B cell (primary cell): ENCODE results near the gene PGGHG. TPM values are rescaled to one million over a fixed set of nuclear protein-coding genes. Genes with fewer than 3 reads are reported as not detected.

ENCODE experiments used
- ATAC-seq: fragments of 200-7000 bp; cut with Tn5 transposase; one replicate; pipeline ENCODE4 v1.10.0; 2021; ENCODE audit warnings: low read depth, mild to moderate bottlenecking, moderate number of reproducible peaks, moderate library complexity
- CTCF ChIA-PET: fragments of 350-600 bp; sonication (Branson Sonifier 250); formaldehyde crosslinking; loops from one replicate; lab custom pipeline; 2021; ENCODE audit warnings: antibody characterized with exemption, inconsistent platforms; lab: Charles Lee
- POLR2A ChIA-PET: fragments of 350-600 bp; sonication (Branson Sonifier 250); formaldehyde crosslinking; loops from one replicate; lab custom pipeline; 2021; ENCODE audit warnings: antibody characterized with exemption; lab: Charles Lee
- DNase-seq: peaks from one replicate; pipeline ENCODE4 v3.0.0; 2013
- H2AFZ ChIP-seq: 2 replicates; pipeline ENCODE4 v1.6.1; 2012; ENCODE audit warnings: mild to moderate bottlenecking, low read depth, low read length; ENCODE audit not compliant: insufficient read depth, poor library complexity, severe bottlenecking
- H3K27ac ChIP-seq, 2 donors: 1 replicate in 1 of 2; 2 replicates in 1 of 2; pipeline ENCODE4 v1.5.1; 2012 to 2013; ENCODE audit warnings: low read length in 2 of 2, mild to moderate bottlenecking in 2 of 2, moderate library complexity in 1 of 2
- H3K27me3 ChIP-seq, 4 experiments: fragments of 200-600 bp in 1 of 4; sonication (generic) in 1 of 4; replicated peaks in 1 of 4; 1 replicate in 2 of 4; 2 replicates in 2 of 4; pipeline versions ENCODE4 v1.6.1 to v1.7.0; 2013 to 2016; ENCODE audit warnings: low read length in 3 of 4, mild to moderate bottlenecking in 2 of 4, mixed read lengths in 1 of 4, moderate library complexity in 1 of 4; ENCODE audit not compliant: insufficient read depth in 4 of 4, control insufficient read depth in 3 of 4; ENCODE audit errors: control extremely low read depth in 1 of 4
- H3K36me3 ChIP-seq, 2 experiments: replicated peaks in 1 of 2; 1 replicate in 1 of 2; 2 replicates in 1 of 2; pipeline versions ENCODE4 v1.6.1 to v1.7.1; 2013; ENCODE audit warnings: low read length in 1 of 2; ENCODE audit not compliant: insufficient read depth in 2 of 2, control insufficient read depth in 1 of 2; ENCODE audit errors: control extremely low read depth in 1 of 2, extremely low read depth in 1 of 2
- H3K4me1 ChIP-seq, 2 donors: fragments of 200-600 bp in 1 of 2; sonication (generic) in 1 of 2; 1 replicate in 1 of 2; 2 replicates in 1 of 2; pipeline versions ENCODE4 v1.5.1 to v1.6.1; 2013 to 2017; ENCODE audit warnings: low read length in 2 of 2; ENCODE audit not compliant: control insufficient read depth in 2 of 2, insufficient read depth in 2 of 2
- H3K4me2 ChIP-seq: replicated peaks from 2 replicates; pipeline ENCODE3; 2012; ENCODE audit warnings: mild to moderate bottlenecking, low read depth, low read length; ENCODE audit not compliant: poor library complexity, severe bottlenecking
- H3K4me3 ChIP-seq, 5 experiments: fragments of 200-600 bp in 1 of 5; sonication (generic) in 1 of 5; 1 replicate in 3 of 5; 2 replicates in 2 of 5; pipeline versions ENCODE4 v1.5.1 to v1.7.0; 2011 to 2016; ENCODE audit warnings: low read length in 4 of 5, mild to moderate bottlenecking in 4 of 5, low read depth in 2 of 5, control low read depth in 1 of 5, moderate library complexity in 1 of 5; ENCODE audit not compliant: insufficient read depth in 1 of 5; ENCODE audit errors: control extremely low read depth in 1 of 5, extremely low read depth in 1 of 5
- H3K79me2 ChIP-seq: fragments of 200-600 bp; sonication (generic); one replicate; pipeline ENCODE4 v1.6.0; 2016; ENCODE audit warnings: low read length; ENCODE audit not compliant: control insufficient read depth, insufficient read depth
- H3K9ac ChIP-seq: fragments of 200-600 bp; sonication (generic); 2 replicates; pipeline ENCODE4 v1.6.1; 2017; ENCODE audit warnings: mild to moderate bottlenecking, low read length, moderate library complexity
- H3K9me3 ChIP-seq, 3 donors: one replicate each; pipeline versions ENCODE4 v1.6.1 to v1.7.1; 2013; ENCODE audit warnings: low read length in 2 of 3; ENCODE audit not compliant: control insufficient read depth in 2 of 3, insufficient read depth in 1 of 3; ENCODE audit errors: control extremely low read depth in 1 of 3
- H4K20me1 ChIP-seq: 2 replicates; pipeline ENCODE4 v1.6.0; 2012; ENCODE audit warnings: mild to moderate bottlenecking, low read length; ENCODE audit not compliant: insufficient read depth, control insufficient read depth, poor library complexity, severe bottlenecking
- H3K27ac Mint-ChIP-seq: one replicate; pipeline ENCODE4 v1.8.0; 2021; ENCODE audit warnings: mixed read lengths
- H3K27me3 Mint-ChIP-seq: one replicate; pipeline ENCODE4 v1.8.0; 2021; ENCODE audit warnings: mixed read lengths
- H3K4me1 Mint-ChIP-seq: one replicate; pipeline ENCODE4 v1.8.0; 2021; ENCODE audit warnings: mixed read lengths
- H3K4me3 Mint-ChIP-seq: one replicate; pipeline ENCODE4 v1.8.0; 2021; ENCODE audit warnings: mixed read lengths
- H3K9me3 Mint-ChIP-seq: one replicate; pipeline ENCODE4 v1.8.0; 2022; ENCODE audit warnings: mixed read lengths; ENCODE audit not compliant: insufficient read depth
- CTCF ChIP-seq: fragments of 200-600 bp; IDR thresholded peaks from one replicate; pipeline ENCODE4 v1.8.0; 2022; ENCODE audit warnings: antibody characterized with exemption, mild to moderate bottlenecking
- EZH2 ChIP-seq: IDR thresholded peaks from 2 replicates; pipeline ENCODE4 v1.6.1; 2012; ENCODE audit warnings: borderline replicate concordance, low read depth, mild to moderate bottlenecking, moderate library complexity, low read length; ENCODE audit not compliant: insufficient read depth, poor library complexity, severe bottlenecking
- WGBS: methylation state at CpG from one replicate; pipeline ENCODE4 v1.1.5; 2013; ENCODE audit warnings: missing lambda C conversion rate; ENCODE audit not compliant: insufficient coverage; 5-methylcytosine and 5-hydroxymethylcytosine counted together
- intact Hi-C: fragments of 100-400 bp; cut with micrococcal nuclease; formaldehyde crosslinking; loops from one replicate; pipeline ENCODE4 v1.10.0; 2022
- polyA plus RNA-seq: library from polyadenylated mRNA; depleted of rRNA; stranded (reverse); fragments of >200 nt; gene quantifications from 2 replicates; pipeline ENCODE4 v1.2.3, GENCODE V29; 2012
- total RNA-seq, 2 donors: library from RNA; stranded (reverse); fragments of 120-200 nt in 1 of 2; gene quantifications; 1 replicate in 1 of 2; 2 replicates in 1 of 2; pipeline versions ENCODE4 v1.2.3 to v1.2.4, GENCODE V29; 2013 to 2022

The PGGHG gene
- total and polyA plus RNA-seq, 2 donors (not counting 1 experiment from before 2014, with no cell fraction given), result 159 to 264 TPM

GRCh38 chr11:280706-281485 is 8.0 kb upstream of the PGGHG start:
- peak overlapping the region; percentile 85 for H3K4me2 ChIP-seq
- H3K4me1 Mint-ChIP-seq, result peaks cover 34% of the 10 kb centered on the region
- peaks cover 0 to 51% (median 21%) of the 10 kb centered on the region in 4 experiments for H3K27me3 ChIP-seq
- ATAC-seq, result peak; percentile 53
- 16% methylated on average over 79 of the region's 79 CpGs for WGBS
- H3K27me3 Mint-ChIP-seq, result peaks cover 31% of the 10 kb centered on the region
- peak overlapping the region; percentile 56 for H3K9ac ChIP-seq
- DNase-seq, result peak; percentile 76
- peaks cover 0 to 21% (median 0%) of the 10 kb centered on the region in 3 donors for H3K9me3 ChIP-seq
- peak overlapping the region; percentile 66 for H2AFZ ChIP-seq
- H3K27ac ChIP-seq, result no peak overlapping the region
- H3K36me3 ChIP-seq, result no peaks in the 10 kb centered on the region
- peaks cover 5% of the 10 kb centered on the region for H4K20me1 ChIP-seq
- TF ChIP-seq EZH2, result no peak
- TF ChIP-seq CTCF, result no peak
- H3K27ac Mint-ChIP-seq, result no peak overlapping the region
- POLR2A ChIA-PET, result interaction anchor here (0.8 to 2.2 kb wide), 5 partner anchors 13 to 255 kb away, joined by 3 to 8 read pairs (median 3); no protein-coding TSS in a partner anchor
- CTCF ChIA-PET, result interaction anchor here (0.6 to 3.9 kb wide), 7 partner anchors 13 to 256 kb away, joined by 3 to 34 read pairs (median 4); no protein-coding TSS in a partner anchor
- H3K4me1 ChIP-seq, result peaks cover 36% of the 10 kb centered on the region in 2 donors
- peak overlapping the region; percentile 78 for H3K4me3 Mint-ChIP-seq
- H3K9me3 Mint-ChIP-seq, result peaks cover 2% of the 10 kb centered on the region
- H3K79me2 ChIP-seq, result no peaks in the 10 kb centered on the region
- intact Hi-C loops, result loop anchor here (1.0 kb wide), 3 partner anchors 7 to 31 kb away; no protein-coding TSS in a partner anchor
- peak overlapping the region; percentile 22 to 57 (median 25) for H3K4me3 ChIP-seq
